Thyroid gland (tissue), 4 donors: ENCODE data around the gene POC1A.

ENCODE experiments used
- POLR2A ChIP-seq, 2 donors: fragments of 450-650 bp; IDR thresholded peaks; one replicate each; pipeline ENCODE4 v1.6.1; 2017; ENCODE audit warnings: antibody characterized with exemption in 2 of 2, mild to moderate bottlenecking in 2 of 2, moderate library complexity in 1 of 2
- TF ChIP-seq, protein P1 (sequence below), 6 experiments: fragments of 200-600 bp in 3 of 6; fragments of 450-650 bp in 3 of 6; sonication (generic) in 3 of 6; IDR thresholded peaks; one replicate each; pipeline ENCODE4 v1.5.1; 2016 to 2019; ENCODE audit warnings: antibody characterized with exemption in 6 of 6, mild to moderate bottlenecking in 2 of 6, inconsistent platforms in 1 of 6, moderate library complexity in 1 of 6

GRCh38 chr3:52036222-52036694, 118.0 kb downstream of the POC1A start:
- TF ChIP-seq, protein P1, sequence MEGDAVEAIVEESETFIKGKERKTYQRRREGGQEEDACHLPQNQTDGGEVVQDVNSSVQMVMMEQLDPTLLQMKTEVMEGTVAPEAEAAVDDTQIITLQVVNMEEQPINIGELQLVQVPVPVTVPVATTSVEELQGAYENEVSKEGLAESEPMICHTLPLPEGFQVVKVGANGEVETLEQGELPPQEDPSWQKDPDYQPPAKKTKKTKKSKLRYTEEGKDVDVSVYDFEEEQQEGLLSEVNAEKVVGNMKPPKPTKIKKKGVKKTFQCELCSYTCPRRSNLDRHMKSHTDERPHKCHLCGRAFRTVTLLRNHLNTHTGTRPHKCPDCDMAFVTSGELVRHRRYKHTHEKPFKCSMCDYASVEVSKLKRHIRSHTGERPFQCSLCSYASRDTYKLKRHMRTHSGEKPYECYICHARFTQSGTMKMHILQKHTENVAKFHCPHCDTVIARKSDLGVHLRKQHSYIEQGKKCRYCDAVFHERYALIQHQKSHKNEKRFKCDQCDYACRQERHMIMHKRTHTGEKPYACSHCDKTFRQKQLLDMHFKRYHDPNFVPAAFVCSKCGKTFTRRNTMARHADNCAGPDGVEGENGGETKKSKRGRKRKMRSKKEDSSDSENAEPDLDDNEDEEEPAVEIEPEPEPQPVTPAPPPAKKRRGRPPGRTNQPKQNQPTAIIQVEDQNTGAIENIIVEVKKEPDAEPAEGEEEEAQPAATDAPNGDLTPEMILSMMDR (IDR thresholded peaks at IDR 0.05): no peak
- no peak for TF ChIP-seq POLR2A (IDR thresholded peaks at IDR 0.05)
